ENCODE measurements around the gene SLC39A9. TPM values are rescaled to one million over a fixed set of nuclear protein-coding genes. Genes with fewer than 3 reads are reported as not detected.

SLC39A9 gene
- total and polyA plus RNA-seq, 10 of the 15 experiments (the other 5 are each of a cell fraction or from before 2014, with no cell fraction given): 19.9 to 109 (median 46.9) TPM

DNA sequence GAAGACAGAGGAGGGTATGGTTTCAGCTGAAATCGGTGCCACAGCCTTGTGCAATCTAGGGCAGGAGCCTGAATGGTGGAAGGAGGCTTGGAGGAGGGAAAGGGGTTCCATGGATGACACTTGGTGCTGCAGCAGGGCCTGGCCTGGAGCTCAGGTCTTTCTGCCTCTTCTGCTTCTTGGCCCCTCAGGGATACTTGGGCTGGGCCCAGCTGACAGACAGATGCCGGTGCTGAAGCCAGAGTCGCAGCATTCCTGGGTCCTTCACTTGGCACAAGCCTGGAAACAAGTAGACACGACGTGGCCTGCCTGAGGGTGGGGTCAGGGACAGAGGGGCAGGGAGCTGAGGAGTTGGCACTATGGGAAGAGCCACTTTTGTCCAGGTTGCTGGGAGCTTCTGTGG, 81.6 kb downstream of the SLC39A9 start:
- FAIRE-seq: no peak
- RAD21 ChIA-PET (ENCODE audit: unreplicated experiment): no interaction called here

More for the DNA sequence above, 81.6 kb downstream of the SLC39A9 start:
- CTCF ChIA-PET: interaction anchor here (1.1 kb wide), 1 partner anchor 106 kb away, joined by 5 read pairs; no protein-coding TSS in a partner anchor
- DNase-seq (ENCODE audit: low read depth, low spot score): no peak
- Histone ChIP-seq H3K9me3 (replicated peaks; ENCODE audit: control insufficient read depth, insufficient read depth, low read length) (no peaks in the 10 kb centered on the region), H3K4me1 (ENCODE audit: control insufficient read depth, insufficient read depth, low read length) (peaks cover 10% of the 10 kb centered on the region), H3K27me3 (replicated peaks in 1 of 2; ENCODE audit: control insufficient read depth in 2 of 2, insufficient read depth in 2 of 2, low read length in 1 of 2) (peaks cover 8% of the 10 kb centered on the region in 2 experiments; a peak in 3 of 4 replicates), H3K4me2 (ENCODE audit: control insufficient read depth, insufficient read depth) (no peak overlapping the region), H4K20me1 (ENCODE audit: control insufficient read depth, insufficient read depth) (no peaks in the 10 kb centered on the region), H3K36me3 (ENCODE audit: control insufficient read depth in 2 of 2, insufficient read depth in 2 of 2, low read length in 1 of 2) (no peaks in the 10 kb centered on the region), H2AFZ (ENCODE audit: control insufficient read depth, low read depth, low read length) (no peak overlapping the region), H3K9ac (ENCODE audit: control insufficient read depth, insufficient read depth, low read length) (no peak overlapping the region), H3K4me3 (no peak overlapping the region), H3K27ac (ENCODE audit: control insufficient read depth, insufficient read depth) (no peak overlapping the region), H3K79me2 (ENCODE audit: control insufficient read depth, insufficient read depth, low read length) (no peaks in the 10 kb centered on the region)
- no peak for ATAC-seq
- BruUV-seq (replicated peaks): no TSS peak
- no peak for TF ChIP-seq MXI1 (IDR thresholded peaks at IDR 0.05; ENCODE audit: low read depth, low read length)
- TF ChIP-seq SUPT20H (IDR thresholded peaks at IDR 0.05; ENCODE audit: borderline replicate concordance, control insufficient read depth, low read depth, low read length): no peak
- TF ChIP-seq STAT3 (IDR thresholded peaks at IDR 0.05; ENCODE audit: low read depth, low read length): no peak
- TF ChIP-seq POU2F2 (IDR thresholded peaks at IDR 0.05; ENCODE audit: borderline replicate concordance, low read depth, low read length): no peak
- no peak for TF ChIP-seq IKZF2 (IDR thresholded peaks at IDR 0.05)
- no peak for TF ChIP-seq CREB1 (IDR thresholded peaks at IDR 0.05; ENCODE audit: low read depth)
- TF ChIP-seq NFXL1 (IDR thresholded peaks at IDR 0.05; ENCODE audit: borderline replicate concordance): no peak
- no peak for TF ChIP-seq ZNF384 (IDR thresholded peaks at IDR 0.05; ENCODE audit: borderline replicate concordance, low read depth, low read length)
- TF ChIP-seq MYB (IDR thresholded peaks at IDR 0.05; ENCODE audit: borderline replicate concordance, low read depth, low read length): no peak
- no peak for TF ChIP-seq SIX5 (IDR thresholded peaks at IDR 0.05; ENCODE audit: low read depth, low read length, severe bottlenecking)
- TF ChIP-seq, protein P1, sequence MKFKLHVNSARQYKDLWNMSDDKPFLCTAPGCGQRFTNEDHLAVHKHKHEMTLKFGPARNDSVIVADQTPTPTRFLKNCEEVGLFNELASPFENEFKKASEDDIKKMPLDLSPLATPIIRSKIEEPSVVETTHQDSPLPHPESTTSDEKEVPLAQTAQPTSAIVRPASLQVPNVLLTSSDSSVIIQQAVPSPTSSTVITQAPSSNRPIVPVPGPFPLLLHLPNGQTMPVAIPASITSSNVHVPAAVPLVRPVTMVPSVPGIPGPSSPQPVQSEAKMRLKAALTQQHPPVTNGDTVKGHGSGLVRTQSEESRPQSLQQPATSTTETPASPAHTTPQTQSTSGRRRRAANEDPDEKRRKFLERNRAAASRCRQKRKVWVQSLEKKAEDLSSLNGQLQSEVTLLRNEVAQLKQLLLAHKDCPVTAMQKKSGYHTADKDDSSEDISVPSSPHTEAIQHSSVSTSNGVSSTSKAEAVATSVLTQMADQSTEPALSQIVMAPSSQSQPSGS (IDR thresholded peaks at IDR 0.05; ENCODE audit: low read length): no peak
- TF ChIP-seq BRCA1 (IDR thresholded peaks at IDR 0.05; ENCODE audit: low read depth, low read length): no peak
- no peak for TF ChIP-seq SIN3A (IDR thresholded peaks at IDR 0.05; ENCODE audit: low read depth, low read length)
- no peak for TF ChIP-seq RAD51 (IDR thresholded peaks at IDR 0.05)
- TF ChIP-seq SMAD1 (IDR thresholded peaks at IDR 0.05; ENCODE audit: low read depth, partially characterized antibody): no peak
- no peak for TF ChIP-seq KAT2A (conservative IDR thresholded peaks at IDR 0.05; ENCODE audit: control insufficient read depth, low read depth, low read length)
- TF ChIP-seq, protein P2, sequence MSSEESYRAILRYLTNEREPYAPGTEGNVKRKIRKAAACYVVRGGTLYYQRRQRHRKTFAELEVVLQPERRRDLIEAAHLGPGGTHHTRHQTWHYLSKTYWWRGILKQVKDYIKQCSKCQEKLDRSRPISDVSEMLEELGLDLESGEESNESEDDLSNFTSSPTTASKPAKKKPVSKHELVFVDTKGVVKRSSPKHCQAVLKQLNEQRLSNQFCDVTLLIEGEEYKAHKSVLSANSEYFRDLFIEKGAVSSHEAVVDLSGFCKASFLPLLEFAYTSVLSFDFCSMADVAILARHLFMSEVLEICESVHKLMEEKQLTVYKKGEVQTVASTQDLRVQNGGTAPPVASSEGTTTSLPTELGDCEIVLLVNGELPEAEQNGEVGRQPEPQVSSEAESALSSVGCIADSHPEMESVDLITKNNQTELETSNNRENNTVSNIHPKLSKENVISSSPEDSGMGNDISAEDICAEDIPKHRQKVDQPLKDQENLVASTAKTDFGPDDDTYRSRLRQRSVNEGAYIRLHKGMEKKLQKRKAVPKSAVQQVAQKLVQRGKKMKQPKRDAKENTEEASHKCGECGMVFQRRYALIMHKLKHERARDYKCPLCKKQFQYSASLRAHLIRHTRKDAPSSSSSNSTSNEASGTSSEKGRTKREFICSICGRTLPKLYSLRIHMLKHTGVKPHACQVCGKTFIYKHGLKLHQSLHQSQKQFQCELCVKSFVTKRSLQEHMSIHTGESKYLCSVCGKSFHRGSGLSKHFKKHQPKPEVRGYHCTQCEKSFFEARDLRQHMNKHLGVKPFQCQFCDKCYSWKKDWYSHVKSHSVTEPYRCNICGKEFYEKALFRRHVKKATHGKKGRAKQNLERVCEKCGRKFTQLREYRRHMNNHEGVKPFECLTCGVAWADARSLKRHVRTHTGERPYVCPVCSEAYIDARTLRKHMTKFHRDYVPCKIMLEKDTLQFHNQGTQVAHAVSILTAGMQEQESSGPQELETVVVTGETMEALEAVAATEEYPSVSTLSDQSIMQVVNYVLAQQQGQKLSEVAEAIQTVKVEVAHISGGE (CRISPR knock-in tag; IDR thresholded peaks at IDR 0.05): no peak
- POLR2A ChIA-PET: no interaction called here
- in situ Hi-C loops (cut with MboI) (no loop called here), intact Hi-C loops (cut with micrococcal nuclease; ENCODE audit: unreplicated experiment) (no loop called here)
- SMC1A ChIA-PET (ENCODE audit: uncharacterized antibody, unreplicated experiment): no interaction called here
- WGBS (ENCODE audit: insufficient coverage, insufficient replicate concordance, low lambda C conversion rate, missing lambda C conversion rate): 48% methylated on average over 5 of the region's 5 CpGs
